RCC 7860 (cell line): Measurements from ENCODE around the gene ZNF213.

Experiments
- DNase-seq: peaks from one replicate; pipeline ENCODE4 v3.0.0-alpha.2; 2015; ENCODE audit warnings: low spot score
- FAIRE-seq: peaks from 2 replicates; lab custom pipeline; 2012; peaks lifted over from hg19 to GRCh38; lab: Jason Lieb, UNC

Gene ZNF213

GRCh38 chr16:3145660-3146059 is 10.8 kb downstream of the ZNF213 start:
- DNase-seq, result no peak
- no peak for FAIRE-seq

- DNase-seq (no peak), FAIRE-seq (no peak)
These were observed 12.4 kb downstream of the ZNF213 start for GRCh38 chr16:3147046-3147756.

GRCh38 chr16:3147757-3148104 is 12.9 kb downstream of the ZNF213 start:
- no peak for DNase-seq
- FAIRE-seq, result no peak

- FAIRE-seq (no peak), DNase-seq (no peak)
These were observed 13.7 kb downstream of the ZNF213 start for GRCh38 chr16:3148256-3149192.

GRCh38 chr16:3149193-3149530 is 14.3 kb downstream of the ZNF213 start:
- no peak for FAIRE-seq
- no peak for DNase-seq

GRCh38 chr16:3149630-3150345 is 15.0 kb downstream of the ZNF213 start:
- FAIRE-seq, result no peak
- DNase-seq, result peak; percentile 41

- FAIRE-seq (peak; percentile 85), DNase-seq (peak; percentile 99)
These were observed 15.8 kb downstream of the ZNF213 start for GRCh38 chr16:3150346-3151218.

- no peak for FAIRE-seq
- DNase-seq, result no peak
These were observed 17.1 kb downstream of the ZNF213 start for GRCh38 chr16:3152027-3152276.

GRCh38 chr16:3152277-3152990 is 17.6 kb downstream of the ZNF213 start:
- FAIRE-seq, result no peak
- peak; percentile 96 for DNase-seq

GRCh38 chr16:3152991-3153368 is 18.2 kb downstream of the ZNF213 start:
- peak; percentile 50 for FAIRE-seq

GRCh38 chr16:3155181-3155580 is 20.4 kb downstream of the ZNF213 start:
- FAIRE-seq (no peak), DNase-seq (no peak)

More at GRCh38 chr16:3152991-3153368, 18.2 kb downstream of the ZNF213 start:
- DNase-seq, result no peak

- DNase-seq (no peak), FAIRE-seq (no peak)
These were observed 21.1 kb downstream of the ZNF213 start for GRCh38 chr16:3155972-3156371.

GRCh38 chr16:3157229-3158025 is 22.6 kb downstream of the ZNF213 start:
- peak; percentile 99 for DNase-seq
- peak; percentile 72 for FAIRE-seq

- FAIRE-seq, result no peak
- DNase-seq, result no peak
These were observed 23.2 kb downstream of the ZNF213 start for GRCh38 chr16:3158026-3158509.

- DNase-seq, result peak; percentile 88
- peak; percentile 30 for FAIRE-seq
These were observed 23.9 kb downstream of the ZNF213 start for GRCh38 chr16:3158510-3159314.

GRCh38 chr16:3161235-3162018 is 26.6 kb downstream of the ZNF213 start:
- DNase-seq (no peak), FAIRE-seq (no peak)

- DNase-seq, result no peak
- FAIRE-seq, result no peak
These were observed 29.5 kb downstream of the ZNF213 start for GRCh38 chr16:3164121-3164991.
